Heart left ventricle (tissue), 16 donors: ENCODE data around the gene BIRC5. TPM values are rescaled to one million over a fixed set of nuclear protein-coding genes. Genes with fewer than 3 reads are reported as not detected.

Source experiments
- ATAC-seq, 4 donors: fragments of 200-7000 bp; cut with Tn5 transposase; one replicate each; pipeline ENCODE4 v1.9.1; 2020 to 2022; ENCODE audit warnings: moderate library complexity in 4 of 4, mild to moderate bottlenecking in 3 of 4, moderate number of reproducible peaks in 1 of 4
- DNase-seq, 5 donors: peaks; one replicate each; pipeline ENCODE4 v3.0.0-alpha.2; 2020
- H3K27ac ChIP-seq, 12 donors: fragments of 200-600 bp; sonication (generic) in 4 of 12; one replicate each; pipeline versions ENCODE4 v1.5.0 to v1.8.0; 2016 to 2022; ENCODE audit warnings: mild to moderate bottlenecking in 2 of 12
- H3K27me3 ChIP-seq, 9 donors: fragments of 200-600 bp; sonication (generic) in 2 of 9; one replicate each; pipeline versions ENCODE4 v1.5.1 to v1.8.0; 2016 to 2022; ENCODE audit warnings: mild to moderate bottlenecking in 3 of 9
- H3K36me3 ChIP-seq, 9 donors: fragments of 200-600 bp; sonication (generic) in 2 of 9; one replicate each; pipeline versions ENCODE4 v1.5.0 to v1.8.0; 2018 to 2022; ENCODE audit warnings: mild to moderate bottlenecking in 2 of 9
- H3K4me1 ChIP-seq, 12 donors: fragments of 200-600 bp; sonication (generic) in 4 of 12; one replicate each; pipeline versions ENCODE4 v1.5.0 to v1.8.0; 2016 to 2022; ENCODE audit warnings: mild to moderate bottlenecking in 3 of 12
- H3K4me3 ChIP-seq, 12 donors: fragments of 200-600 bp; sonication (generic) in 4 of 12; one replicate each; pipeline versions ENCODE4 v1.5.0 to v1.8.0; 2017 to 2022; ENCODE audit warnings: mild to moderate bottlenecking in 9 of 12, moderate library complexity in 4 of 12
- H3K9me3 ChIP-seq, 12 donors: fragments of 200-600 bp; sonication (generic) in 4 of 12; one replicate each; pipeline versions ENCODE4 v1.5.0 to v1.8.0; 2016 to 2022; ENCODE audit warnings: mild to moderate bottlenecking in 1 of 12
- POLR2A ChIP-seq, 2 donors: fragments of 450-650 bp; IDR thresholded peaks; one replicate each; pipeline ENCODE4 v1.6.1; 2017; ENCODE audit warnings: antibody characterized with exemption in 2 of 2, mild to moderate bottlenecking in 2 of 2, moderate library complexity in 2 of 2
- WGBS, 4 donors: extraction: QIAGEN DNeasy Blood & Tissue Kit in 2 of 4; methylation state at CpG; one replicate each; pipeline versions ENCODE4 v1.1.5 to v1.1.7; 2013 to 2018; 5-methylcytosine and 5-hydroxymethylcytosine counted together
- intact Hi-C, 10 donors: fragments of 100-400 bp; cut with DNase I; formaldehyde crosslinking; loops; one replicate each; pipeline versions ENCODE4 v1.11.1 to v1.14.2; 2022
- polyA plus RNA-seq, 2 donors: library from polyadenylated mRNA; stranded (reverse); fragments of 200-250 nt; gene quantifications; one replicate each; pipeline ENCODE4 v1.2.3, GENCODE V29; 2013
- total RNA-seq, 9 donors: library from RNA; depleted of rRNA in 2 of 9; stranded (reverse); fragments of >200 nt in 2 of 9; fragmentation: NEBNext Ultra II Directional in 3 of 9; extraction: Animal tissue kit (Norgen Biotek cat#: 25700) in 3 of 9; gene quantifications; one replicate each; pipeline versions ENCODE4 v1.1.0 to v1.2.4, GENCODE V29; 2016 to 2023
- TF ChIP-seq, protein P1 (sequence below), 12 donors: fragments of 200-600 bp; sonication (generic) in 4 of 12; IDR thresholded peaks; one replicate each; pipeline versions ENCODE4 v1.5.0 to v1.8.0; 2018 to 2022; ENCODE audit warnings: antibody characterized with exemption in 12 of 12, mild to moderate bottlenecking in 5 of 12
- donor health status: ischemic (EF 13 %, LVEDD 7.1; RV severe dilation, severe dysfunction).
- donor health status: healthy with polysubstance abuse.
- donor health status: DM: no; HTN: yes; CAD: no.
- donor health status: DM: no; HTN: no; CAD: no.
- donor health status: ischemic (EF 25% LVEDD 6.9; RV normal size, moderate dysfunction).
- donor health status: ischemic (EF 25% LVEDD 5.7; RV mildly dilated, moderate dysfunction).
- donor health status: healthy.
- donor health status: DM: yes; HTN: yes; CAD: no.
- donor health status: ischemic (EF 35%, LVEDD 5.7; RV mildly dilated, moderate dysfunction).
- donor health status: nonischemic (EF 11% LVEDD 7.7; RV severe dilation, severe dysfunction).
- donor health status: DM: yes; HTN: yes; CAD: no.
- donor health status: PGD.
- donor health status: ischemic (EF 29% LVEDD 5.4; RV normal size, mild dysfunction).
- donor health status: nonischemic (EF 23%, LVEDD 6.1; RV moderate dilation, normal function).

The BIRC5 gene
- total and polyA plus RNA-seq, 11 donors, result 0.11 to 10.9 (median 0.85) TPM; not detected in 2

DNA sequence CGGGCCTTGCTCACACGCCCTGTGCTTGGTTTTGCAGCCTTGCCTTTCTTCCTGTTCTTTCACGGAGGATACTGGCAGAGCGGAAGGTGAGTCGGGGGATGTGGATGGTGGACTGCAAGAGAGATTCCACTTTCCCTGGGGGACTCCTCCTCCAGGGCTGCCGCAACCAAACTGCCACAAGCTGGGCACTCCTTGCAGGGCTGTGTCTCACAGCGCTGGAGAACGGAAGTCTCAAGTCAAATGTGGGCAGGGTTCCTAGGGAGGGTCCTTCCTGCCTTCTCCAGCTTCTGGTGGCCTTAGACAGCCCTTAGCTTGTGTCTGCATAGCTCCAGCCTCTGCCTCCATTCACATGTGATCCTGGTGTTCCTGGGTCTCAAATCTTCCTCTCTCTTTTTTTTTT is 11.4 kb upstream of the BIRC5 start:
- TF ChIP-seq, protein P1, sequence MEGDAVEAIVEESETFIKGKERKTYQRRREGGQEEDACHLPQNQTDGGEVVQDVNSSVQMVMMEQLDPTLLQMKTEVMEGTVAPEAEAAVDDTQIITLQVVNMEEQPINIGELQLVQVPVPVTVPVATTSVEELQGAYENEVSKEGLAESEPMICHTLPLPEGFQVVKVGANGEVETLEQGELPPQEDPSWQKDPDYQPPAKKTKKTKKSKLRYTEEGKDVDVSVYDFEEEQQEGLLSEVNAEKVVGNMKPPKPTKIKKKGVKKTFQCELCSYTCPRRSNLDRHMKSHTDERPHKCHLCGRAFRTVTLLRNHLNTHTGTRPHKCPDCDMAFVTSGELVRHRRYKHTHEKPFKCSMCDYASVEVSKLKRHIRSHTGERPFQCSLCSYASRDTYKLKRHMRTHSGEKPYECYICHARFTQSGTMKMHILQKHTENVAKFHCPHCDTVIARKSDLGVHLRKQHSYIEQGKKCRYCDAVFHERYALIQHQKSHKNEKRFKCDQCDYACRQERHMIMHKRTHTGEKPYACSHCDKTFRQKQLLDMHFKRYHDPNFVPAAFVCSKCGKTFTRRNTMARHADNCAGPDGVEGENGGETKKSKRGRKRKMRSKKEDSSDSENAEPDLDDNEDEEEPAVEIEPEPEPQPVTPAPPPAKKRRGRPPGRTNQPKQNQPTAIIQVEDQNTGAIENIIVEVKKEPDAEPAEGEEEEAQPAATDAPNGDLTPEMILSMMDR (IDR thresholded peaks at IDR 0.05), result no peak
- no peak for TF ChIP-seq POLR2A (IDR thresholded peaks at IDR 0.05)
- Histone ChIP-seq H3K27ac (peak overlapping the region in 6 of 12 donors; percentile 14 to 49 (median 25)), H3K27me3 (no peaks in the 10 kb centered on the region), H3K4me1 (peaks cover 0 to 8% (median 0%) of the 10 kb centered on the region in 12 donors), H3K36me3 (peaks cover 0 to 31% (median under 1%) of the 10 kb centered on the region in 9 donors), H3K4me3 (no peak overlapping the region), H3K9me3 (no peaks in the 10 kb centered on the region)
- 48 to 86% (median 79%) methylated on average over 8 of the region's 8 CpGs for WGBS, 4 donors
- intact Hi-C loops, result no loop called here
- DNase-seq (peak in 1 of 5 donors; percentile 43), ATAC-seq (peak in 3 of 4 donors; percentile 43 to 57 (median 55))

DNA sequence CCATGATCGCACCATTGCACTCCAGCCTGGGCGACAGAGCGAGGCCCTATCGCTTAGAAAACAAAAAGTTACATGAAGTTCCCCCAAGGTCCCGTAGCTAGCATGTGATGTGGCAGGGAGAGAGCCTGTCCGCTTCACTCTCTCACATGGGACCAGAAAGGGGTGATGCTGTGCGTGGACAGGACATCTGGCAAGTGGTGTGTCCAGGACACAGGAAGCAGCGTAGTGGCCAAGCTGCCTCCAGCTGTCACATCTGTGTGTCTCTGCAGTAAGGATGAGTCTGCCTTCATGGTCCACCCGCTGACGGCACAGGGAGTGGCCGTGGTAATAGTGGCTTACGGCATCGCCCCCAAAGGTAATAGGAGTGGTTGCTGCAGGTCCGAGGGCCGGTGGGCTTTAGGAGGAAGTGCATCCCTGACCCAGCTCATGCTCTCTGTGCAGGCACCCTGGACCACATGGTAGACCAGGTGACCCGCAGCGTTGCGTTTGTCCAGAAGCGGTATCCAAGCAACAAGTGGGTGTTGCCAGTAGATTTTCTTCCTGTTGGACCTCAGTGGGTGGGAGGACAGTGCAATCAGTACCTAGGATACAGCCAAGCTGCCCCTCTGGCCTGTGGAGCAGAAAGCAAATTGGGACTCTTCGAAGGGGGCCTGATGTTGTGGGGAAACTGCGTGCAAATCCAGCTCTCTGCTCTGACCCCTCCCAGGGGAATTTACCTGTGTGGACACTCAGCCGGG is 9.5 kb upstream of the BIRC5 start:
- WGBS, 4 donors, result 92 to 96% (median 95%) methylated on average over 18 to 22 of the region's 22 CpGs
- no peak for ATAC-seq

DNA sequence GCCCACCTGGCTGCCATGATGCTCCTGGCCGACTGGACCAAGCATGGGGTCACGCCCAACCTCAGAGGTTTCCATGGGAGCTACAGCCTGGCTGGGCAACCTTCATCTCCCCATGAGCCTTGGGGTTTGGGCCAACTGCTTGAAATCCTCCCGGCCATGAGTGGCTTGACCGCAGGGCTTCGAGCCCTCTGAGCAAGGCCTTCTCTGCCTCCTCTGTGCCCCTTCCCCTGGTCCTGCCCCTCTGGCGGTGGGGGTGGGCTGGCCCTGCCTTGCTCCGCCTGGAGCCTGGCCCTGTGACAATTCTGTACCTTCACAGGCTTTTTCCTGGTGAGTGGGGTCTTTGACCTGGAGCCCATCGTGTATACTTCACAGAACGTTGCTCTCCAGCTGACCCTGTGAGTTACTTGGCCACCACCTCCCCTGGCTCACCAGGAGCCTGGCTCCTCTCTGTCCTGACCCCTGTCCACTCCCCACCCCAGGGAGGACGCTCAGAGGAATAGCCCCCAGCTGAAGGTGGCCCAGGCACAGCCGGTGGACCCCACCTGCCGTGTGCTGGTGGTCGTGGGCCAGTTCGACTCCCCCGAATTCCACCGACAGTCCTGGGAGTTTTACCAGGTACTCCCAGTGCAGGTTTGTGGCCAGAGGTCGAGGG is 8.8 kb upstream of the BIRC5 start:
- Histone ChIP-seq H3K27ac (no peak overlapping the region), H3K9me3 (no peaks in the 10 kb centered on the region), H3K27me3 (no peaks in the 10 kb centered on the region), H3K4me1 (peaks cover 0 to 8% (median 0%) of the 10 kb centered on the region in 12 donors), H3K4me3 (no peak overlapping the region), H3K36me3 (peaks cover 0 to 28% (median 0%) of the 10 kb centered on the region in 9 donors)
- TF ChIP-seq, protein P1 (IDR thresholded peaks at IDR 0.05), result no peak
- no peak for TF ChIP-seq POLR2A (IDR thresholded peaks at IDR 0.05)
- ATAC-seq (no peak), DNase-seq (no peak)
- 91 to 94% (median 93%) methylated on average over 13 to 17 of the region's 17 CpGs for WGBS, 4 donors
- intact Hi-C loops, result no loop called here

More for the DNA sequence above, 9.5 kb upstream of the BIRC5 start:
- intact Hi-C loops, result no loop called here
- H3K4me1 ChIP-seq, result peaks cover 0 to 8% (median 0%) of the 10 kb centered on the region in 12 donors
- H3K36me3 ChIP-seq, result peaks cover 0 to 28% (median 0%) of the 10 kb centered on the region in 9 donors
- no peak for DNase-seq
- TF ChIP-seq, protein P1 (IDR thresholded peaks at IDR 0.05), result no peak
- no peak for TF ChIP-seq POLR2A (IDR thresholded peaks at IDR 0.05)
- H3K9me3 ChIP-seq, result no peaks in the 10 kb centered on the region
- no peak overlapping the region for H3K27ac ChIP-seq
- no peaks in the 10 kb centered on the region for H3K27me3 ChIP-seq
- H3K4me3 ChIP-seq, result no peak overlapping the region

DNA sequence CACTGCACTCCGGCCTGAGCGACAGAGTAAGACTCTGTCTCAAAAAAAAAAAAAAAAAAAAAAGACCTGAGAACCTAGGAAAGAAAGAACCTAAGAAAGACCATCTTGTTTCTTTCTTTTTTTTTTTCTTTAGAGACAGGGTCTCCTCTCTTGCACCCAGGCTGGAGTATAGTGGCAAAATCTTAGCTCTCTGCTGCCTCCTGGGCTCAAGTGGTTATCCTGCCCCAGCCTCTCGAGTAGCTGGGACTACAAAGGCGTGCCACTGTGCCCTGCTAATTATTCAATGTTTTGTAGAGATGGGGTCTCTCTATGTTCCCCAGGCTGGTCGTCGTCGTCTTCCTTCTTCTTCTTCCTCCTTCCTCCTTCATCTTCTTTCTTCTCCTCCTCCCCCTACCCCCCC is 7.8 kb upstream of the BIRC5 start:
- WGBS, 4 donors, result 66 to 78% (median 76%) methylated on average over 7 of the region's 7 CpGs
- Histone ChIP-seq H3K27me3 (no peaks in the 10 kb centered on the region), H3K4me3 (no peak overlapping the region), H3K27ac (peak overlapping the region in 1 of 12 donors; percentile 22), H3K4me1 (peaks cover 0 to 8% (median 0%) of the 10 kb centered on the region in 12 donors), H3K36me3 (peaks cover 0 to 28% (median 0%) of the 10 kb centered on the region in 9 donors), H3K9me3 (no peaks in the 10 kb centered on the region)
- TF ChIP-seq POLR2A (IDR thresholded peaks at IDR 0.05), result no peak
- TF ChIP-seq, protein P1 (IDR thresholded peaks at IDR 0.05), result no peak
- DNase-seq, result no peak
- intact Hi-C loops, result no loop called here
- no peak for ATAC-seq
